ENCODE results near the gene DAB2IP.

DNA sequence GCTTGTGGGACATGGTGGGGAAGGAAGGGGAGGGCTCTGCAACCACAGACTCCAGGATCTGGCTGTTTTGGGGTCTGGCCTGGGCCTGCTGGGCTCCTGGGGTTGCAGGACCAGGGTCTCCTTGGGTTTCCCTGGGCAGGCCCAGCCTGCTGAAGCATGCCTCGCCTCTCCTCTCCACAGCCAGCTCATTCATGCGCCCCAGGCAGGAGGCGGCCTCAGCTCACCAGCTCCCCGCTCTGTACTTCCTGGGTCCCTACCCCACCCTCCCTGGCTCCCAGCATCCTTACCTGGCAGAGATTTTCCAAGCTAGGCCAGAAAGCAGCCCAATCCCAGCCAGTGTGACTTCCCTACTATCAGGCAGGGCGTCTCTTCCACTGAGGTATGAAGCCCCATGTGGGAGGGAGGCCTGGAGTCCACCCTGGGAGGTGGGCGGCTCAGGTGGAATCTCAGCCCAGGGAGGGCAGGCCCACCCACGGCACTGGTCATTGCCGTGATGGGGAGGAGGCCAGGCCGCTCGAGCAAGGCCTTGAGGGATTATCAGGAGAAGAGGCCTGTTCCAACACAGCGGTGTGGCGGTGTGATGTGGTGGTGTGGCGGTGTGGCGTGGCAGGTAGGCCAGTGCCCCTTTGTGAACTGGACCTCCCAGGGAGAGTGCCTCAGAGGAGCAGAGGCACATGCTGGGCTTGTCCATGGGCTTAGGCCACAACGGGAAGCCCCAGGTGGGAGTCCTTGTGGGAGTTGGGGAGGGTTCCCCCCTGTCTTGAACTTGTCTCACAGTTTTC, 103.4 kb downstream of the DAB2IP start:
- TF ChIP-seq CTCF (IDR thresholded peaks at IDR 0.05), result no peak
- TF ChIP-seq POLR2A (IDR thresholded peaks at IDR 0.05), result no peak

All from stomach (tissue), 4 donors.